GM21367 (cell line): Measurements from ENCODE around the gene KIFBP.
A peak's percentile ranks its signal among the peaks of the same experiment; 100 is the strongest.

Experiments
- ATAC-seq: cut with Tn5 transposase; IDR thresholded peaks from one replicate; pipeline ENCODE4 v1.9.1; 2021; ENCODE audit not compliant: unreplicated experiment

Gene KIFBP

GRCh38 chr10:69047111-69047832 is 58.7 kb downstream of the KIFBP start:
- no peak for ATAC-seq

- no peak for ATAC-seq
Observed at GRCh38 chr10:69048103-69048502, 59.5 kb downstream of the KIFBP start.

DNA sequence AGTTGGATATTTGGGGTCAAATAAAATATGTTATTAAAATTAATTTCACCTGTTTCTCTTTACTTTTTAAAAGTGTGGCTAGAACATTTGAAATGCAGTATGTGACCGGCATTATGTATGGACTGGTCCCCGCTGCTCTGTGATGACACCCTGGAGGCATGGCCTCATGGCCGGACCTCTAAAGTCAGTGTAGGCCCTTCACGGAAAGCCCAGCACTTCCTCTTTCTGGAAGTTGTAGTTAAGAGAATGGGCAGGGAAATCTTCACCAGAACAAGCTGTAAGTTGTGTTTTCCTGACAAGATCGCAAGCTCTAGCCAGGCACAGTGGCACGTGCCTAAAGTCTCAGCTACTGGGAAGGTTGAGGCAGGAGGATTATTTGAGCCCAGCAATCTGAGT is 61.0 kb downstream of the KIFBP start:
- ATAC-seq = no peak

DNA sequence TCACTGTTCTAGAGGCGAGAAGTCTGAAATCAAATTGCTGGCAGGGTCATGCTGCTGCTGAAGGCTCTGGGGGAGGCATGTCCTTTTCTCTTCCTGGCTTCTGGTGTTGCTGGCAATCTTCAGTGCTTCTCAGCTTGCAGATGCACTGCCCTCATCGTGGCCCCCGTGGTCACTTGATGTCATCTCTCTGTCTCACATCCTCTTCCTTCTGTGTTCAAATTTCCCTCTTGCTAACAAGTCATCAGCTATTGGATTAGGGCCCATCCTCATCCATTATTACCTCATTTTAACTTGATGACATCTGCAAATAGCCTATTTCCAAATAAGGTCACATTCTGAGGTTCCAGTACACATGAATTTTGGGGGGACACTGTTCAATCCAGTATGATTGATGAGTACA is 62.7 kb downstream of the KIFBP start:
- no peak for ATAC-seq

- ATAC-seq = no peak
Observed at GRCh38 chr10:69051710-69052487, 63.3 kb downstream of the KIFBP start.

GRCh38 chr10:69052736-69053135 is 64.1 kb downstream of the KIFBP start:
- no peak for ATAC-seq

GRCh38 chr10:69055241-69055640 is 66.6 kb downstream of the KIFBP start:
- no peak for ATAC-seq

GRCh38 chr10:69056129-69056528 is 67.5 kb downstream of the KIFBP start:
- ATAC-seq = no peak

GRCh38 chr10:69056536-69057260 is 68.1 kb downstream of the KIFBP start:
- ATAC-seq = no peak

DNA sequence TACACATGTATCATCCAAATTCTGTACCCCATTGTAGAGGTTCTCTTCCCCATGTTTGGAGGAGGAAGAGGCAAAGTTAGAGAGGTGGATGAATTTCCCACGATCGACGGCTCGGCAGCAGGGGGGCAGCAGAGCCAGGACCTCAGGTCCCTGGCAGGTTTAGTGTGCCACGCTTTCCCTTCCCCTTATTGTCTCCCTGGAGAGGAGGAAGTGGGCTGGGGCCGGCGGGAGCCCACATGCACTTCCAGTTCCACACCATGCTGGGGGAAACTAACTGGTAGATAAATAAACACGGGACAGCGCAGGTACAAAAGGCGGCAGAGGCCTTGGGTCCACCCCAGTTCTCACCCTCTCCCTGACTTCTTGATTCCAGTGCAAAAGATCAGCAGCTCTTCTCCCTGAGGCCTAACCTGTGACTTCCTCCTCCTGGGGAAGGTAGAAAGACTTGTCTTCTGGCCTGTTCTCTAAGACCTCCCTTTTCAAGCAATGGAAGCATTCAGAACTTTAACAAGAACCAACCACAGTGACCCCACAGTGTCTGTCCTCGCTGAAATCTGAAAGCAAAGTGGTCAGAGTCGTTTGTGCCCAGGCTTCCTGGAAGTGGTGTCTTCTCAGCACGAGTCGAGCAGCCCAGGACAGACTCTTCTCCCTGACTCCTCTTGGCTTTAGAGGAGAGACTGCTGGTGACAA is 68.8 kb downstream of the KIFBP start:
- no peak for ATAC-seq

- no peak for ATAC-seq
Observed at GRCh38 chr10:69057951-69058297, 69.3 kb downstream of the KIFBP start.

GRCh38 chr10:69060127-69060798 is 71.7 kb downstream of the KIFBP start:
- no peak for ATAC-seq

DNA sequence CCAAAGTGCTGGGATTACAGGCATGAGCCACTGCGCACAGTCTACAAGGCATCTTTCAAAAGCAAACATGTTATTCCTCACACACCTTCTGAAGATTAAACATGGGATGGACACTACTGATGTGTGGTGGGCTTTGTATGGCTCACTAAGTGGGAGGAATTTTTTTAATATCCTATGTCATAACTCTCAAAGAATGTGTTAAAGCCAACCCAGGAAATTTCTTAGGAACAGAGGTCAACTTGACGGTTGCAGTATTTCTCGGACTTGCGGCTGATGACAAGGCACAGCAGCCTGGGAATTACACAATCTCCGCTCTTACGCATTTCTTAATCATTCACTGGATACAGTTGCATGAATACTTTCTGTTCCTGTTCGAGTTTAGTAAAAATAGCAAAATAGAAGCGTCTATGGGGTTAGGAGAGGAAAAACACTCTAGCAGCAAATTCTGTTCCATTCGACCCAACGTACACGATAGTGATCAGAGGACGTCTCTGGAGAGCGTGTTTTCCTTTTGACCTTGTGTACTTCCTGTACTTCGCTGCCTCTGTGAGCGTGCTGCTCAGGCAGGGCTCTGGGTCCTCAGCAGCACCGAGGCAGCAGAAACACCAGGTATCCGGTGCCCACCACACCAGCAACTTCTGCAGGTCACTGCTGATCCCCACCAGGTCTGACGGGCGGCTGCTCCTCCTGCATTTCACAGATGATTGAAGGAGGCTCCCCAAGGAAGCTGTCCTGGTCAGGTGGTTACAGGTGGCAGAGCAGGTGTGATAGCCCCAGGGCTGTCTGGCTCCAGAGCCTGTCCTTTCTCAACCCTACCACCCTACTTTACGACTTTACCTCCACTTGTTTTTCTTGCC is 72.9 kb downstream of the KIFBP start:
- ATAC-seq = peak; percentile 43

DNA sequence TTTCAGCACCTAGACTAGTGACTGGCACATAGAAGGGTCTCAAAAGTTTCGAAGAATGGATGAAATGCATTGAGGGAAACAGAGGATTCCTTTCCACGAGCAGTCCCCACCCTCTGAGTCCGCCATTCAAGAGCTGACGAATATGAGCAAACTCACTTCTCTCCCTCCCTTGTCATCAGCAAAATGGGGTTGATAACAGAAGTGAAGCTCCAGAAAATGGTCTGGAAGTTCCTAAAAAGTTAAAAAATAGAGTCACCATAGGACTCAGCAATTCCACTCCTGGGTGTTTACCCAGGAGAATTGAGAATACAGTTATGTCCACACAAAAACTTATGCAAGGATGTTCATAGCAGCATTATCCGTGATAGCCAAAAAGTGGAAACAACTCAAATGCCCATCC is 74.3 kb downstream of the KIFBP start:
- no peak for ATAC-seq

DNA sequence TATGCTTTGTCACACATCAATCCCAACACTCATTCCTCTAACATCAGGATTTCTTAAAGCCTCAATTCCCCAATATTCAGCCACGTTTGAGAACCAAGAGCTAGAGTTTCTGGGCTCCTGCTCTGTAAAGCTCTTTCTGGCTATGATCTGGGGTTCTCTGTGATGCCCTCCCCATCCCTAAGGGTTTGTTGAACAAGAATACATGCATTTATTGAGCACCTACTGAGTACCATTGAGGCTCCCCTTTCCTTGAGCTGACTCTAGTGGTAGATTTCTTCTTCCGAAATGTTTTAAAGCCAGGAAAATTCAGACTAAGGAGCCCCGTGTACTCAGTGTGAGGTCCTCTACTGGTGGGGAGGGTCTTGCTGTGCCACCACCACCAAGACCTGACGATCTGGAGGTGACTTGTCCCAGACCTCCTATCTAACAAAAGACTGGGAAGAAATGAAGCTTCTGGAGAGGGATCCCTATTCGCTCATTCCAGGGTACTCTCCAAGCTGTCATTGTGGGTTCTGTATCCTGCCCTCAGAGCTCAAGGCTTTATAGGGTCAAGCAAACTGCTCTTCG is 76.2 kb downstream of the KIFBP start:
- ATAC-seq = no peak

DNA sequence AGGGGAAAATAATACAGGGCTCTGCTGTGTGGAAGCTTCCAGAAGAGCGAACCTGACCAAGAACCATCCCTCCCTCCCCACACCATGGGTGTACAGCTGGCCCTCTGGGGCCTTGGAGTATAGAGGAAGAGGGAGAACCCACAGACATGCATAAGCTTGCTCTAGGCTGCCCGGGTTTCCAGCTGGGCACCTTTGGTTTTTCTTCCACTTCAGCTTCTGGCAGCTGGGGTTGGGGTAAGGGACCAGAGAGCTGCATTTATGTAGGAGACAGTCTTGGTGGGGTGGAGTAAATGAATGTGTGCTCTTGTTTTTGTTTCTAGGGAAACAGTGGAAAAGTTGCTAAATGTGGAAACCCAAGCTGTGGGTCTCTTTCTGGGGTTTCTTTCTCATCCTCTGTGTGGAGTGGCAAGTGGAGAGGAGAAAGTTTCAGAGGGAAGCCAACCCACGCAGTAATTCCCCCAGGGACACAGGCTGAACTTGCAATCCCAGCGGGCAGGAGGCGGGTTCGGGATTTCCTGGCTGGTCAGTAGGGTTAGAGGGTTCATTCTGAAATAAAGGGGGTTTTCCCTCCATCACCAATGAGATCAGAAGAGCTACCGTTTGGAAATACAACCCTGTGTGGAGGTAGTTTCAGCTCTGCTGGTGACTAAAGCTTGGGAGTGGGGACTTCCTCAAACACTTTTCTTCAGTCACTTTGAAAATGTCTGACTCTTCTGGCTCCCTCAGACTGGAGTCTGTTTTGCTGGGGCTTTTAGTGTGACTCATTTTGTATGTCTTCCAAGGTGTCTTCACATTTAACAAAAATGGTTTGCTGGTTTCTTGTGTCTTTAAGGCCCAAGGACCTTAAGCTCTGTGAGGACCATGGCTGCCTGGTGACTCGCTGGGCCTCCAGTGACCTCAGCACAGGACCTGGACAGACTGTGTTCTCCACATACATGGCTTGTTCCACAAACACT is 77.1 kb downstream of the KIFBP start:
- peak; percentile 40 for ATAC-seq
